ENCODE measurements around the gene FBXW12. TPM values are rescaled to one million over a fixed set of nuclear protein-coding genes. Genes with fewer than 3 reads are reported as not detected.

FBXW12 gene
- total and polyA plus RNA-seq, 2 of the 8 experiments (the other 6 are each of a cell fraction or from before 2014, with no cell fraction given), result 0.35 to 0.85 TPM

- CTCF ChIA-PET (ENCODE audit: partially characterized antibody), result interaction anchor here (1.0 to 1.5 kb wide), 2 partner anchors 91 to 151 kb away, joined by 8 to 10 read pairs; no protein-coding TSS in a partner anchor
- H3K27ac ChIP-seq (ENCODE audit: low read depth, low read length), result no peak overlapping the region
- POLR2A ChIA-PET (ENCODE audit: partially characterized antibody), result no interaction called here
- H2BK20ac ChIP-seq (ENCODE audit: low read length), result no peak overlapping the region
- H3K56ac ChIP-seq (replicated peaks; ENCODE audit: insufficient read length, low read depth, low read length), result no peak overlapping the region
- H4K8ac ChIP-seq (ENCODE audit: extremely low read depth, insufficient read depth, low read length), result no peak overlapping the region
- H3K9me3 ChIP-seq (ENCODE audit: insufficient read depth in 2 of 2, low read depth in 1 of 2, low read length in 1 of 2), result no peaks in the 10 kb centered on the region
- H3K27me3 ChIP-seq (replicated peaks in 1 of 4; ENCODE audit: control insufficient read depth in 3 of 4, extremely low read depth in 1 of 4, insufficient read depth in 3 of 4, low read length in 3 of 4), result no peaks in the 10 kb centered on the region
- no peak overlapping the region for H3K4ac ChIP-seq (replicated peaks; ENCODE audit: insufficient read length, low read depth, low read length)
- no peak overlapping the region for H4K5ac ChIP-seq (ENCODE audit: insufficient read length, low read depth, low read length)
- no peak overlapping the region for H3K14ac ChIP-seq (ENCODE audit: insufficient read length)
- no peaks in the 10 kb centered on the region for H3K36me3 ChIP-seq (ENCODE audit: control insufficient read depth in 2 of 4, insufficient read depth in 4 of 4, low read length in 3 of 4)
- no peak overlapping the region for H3K23ac ChIP-seq (ENCODE audit: insufficient read length)
- H3K18ac ChIP-seq (ENCODE audit: extremely low read depth, low read length), result no peak overlapping the region
- no peak overlapping the region for H3K4me2 ChIP-seq (ENCODE audit: insufficient read depth in 1 of 2, low read depth in 2 of 2, low read length in 2 of 2)
- H3K79me1 ChIP-seq (ENCODE audit: low read depth, low read length), result no peaks in the 10 kb centered on the region
- no peaks in the 10 kb centered on the region for H4K20me1 ChIP-seq (replicated peaks in 1 of 2; ENCODE audit: control insufficient read depth in 1 of 2, insufficient read depth in 2 of 2, low read length in 2 of 2)
- 57% methylated on average over 1 of the region's 1 CpG; no CpG with 5 or more reads in 1 of the 2 experiments for WGBS, 2 experiments (ENCODE audit: extremely low coverage in 1 of 2, insufficient coverage in 1 of 2, insufficient read length in 1 of 2, insufficient replicate concordance in 2 of 2, low coverage in 1 of 2, low lambda C conversion rate in 2 of 2, missing lambda C conversion rate in 1 of 2)
- no peaks in the 10 kb centered on the region for H3K23me2 ChIP-seq (ENCODE audit: low read depth, low read length)
- no peak overlapping the region for H2AK5ac ChIP-seq (ENCODE audit: low read depth, low read length)
- H3K9ac ChIP-seq (replicated peaks in 1 of 4; ENCODE audit: extremely low read depth in 1 of 4, low read depth in 3 of 4, low read length in 3 of 4), result no peak overlapping the region
- H2BK15ac ChIP-seq (ENCODE audit: low read length), result no peak overlapping the region
- FAIRE-seq (no peak), DNase-seq (ENCODE audit: low read depth in 1 of 2, low spot score in 2 of 2) (no peak)
- no peaks in the 10 kb centered on the region for H3K79me2 ChIP-seq (ENCODE audit: control insufficient read depth in 1 of 2, insufficient read depth in 2 of 2, low read length in 2 of 2)
- H4K91ac ChIP-seq (replicated peaks; ENCODE audit: insufficient read length, low read length), result no peak overlapping the region
- no peak overlapping the region for H2BK120ac ChIP-seq (replicated peaks; ENCODE audit: low read depth, low read length)
- H2BK5ac ChIP-seq (ENCODE audit: low read depth, low read length), result no peak overlapping the region
- no peaks in the 10 kb centered on the region for H3K4me1 ChIP-seq (replicated peaks in 1 of 4; ENCODE audit: control insufficient read depth in 3 of 4, insufficient read depth in 4 of 4, low read length in 3 of 4)
- H2AFZ ChIP-seq (ENCODE audit: low read length), result no peak overlapping the region
- H3K4me3 ChIP-seq (ENCODE audit: extremely low read depth in 1 of 4, insufficient read depth in 2 of 4, low read depth in 3 of 4, low read length in 4 of 4), result no peak overlapping the region
- no peak overlapping the region for H2BK12ac ChIP-seq (ENCODE audit: low read depth, low read length)
- no peak for TF ChIP-seq RNF2 (IDR thresholded peaks at IDR 0.05; ENCODE audit: borderline replicate concordance, low read depth, low read length, missing control alignments, poor library complexity, severe bottlenecking)
- no peak for TF ChIP-seq CTBP2 (IDR thresholded peaks at IDR 0.05; ENCODE audit: borderline replicate concordance, insufficient read depth, insufficient read length, low read length)
- no peak for TF ChIP-seq USF2 (IDR thresholded peaks at IDR 0.05; ENCODE audit: low read length)
- no peak for TF ChIP-seq ATF2 (IDR thresholded peaks at IDR 0.05; ENCODE audit: low read length)
- TF ChIP-seq SIX5 (IDR thresholded peaks at IDR 0.05; ENCODE audit: low read depth, low read length), result no peak
- no peak for TF ChIP-seq PHF8 (conservative IDR thresholded peaks at IDR 0.05; ENCODE audit: low read depth, low read length)
- TF ChIP-seq SP1 (IDR thresholded peaks at IDR 0.05; ENCODE audit: low read depth, low read length), result no peak
Measured at GRCh38 chr3:48344867-48345507, 27.0 kb upstream of the FBXW12 start.

Data from H1 (cell line).